Endothelial cell of umbilical vein (primary cell): ENCODE measurements around the gene KCNQ1OT1.

Experiments used
- CTCF ChIP-seq, 2 donors: IDR thresholded peaks; 1 replicate in 1 of 2; 2 replicates in 1 of 2; pipeline ENCODE4 v1.5.1; 2011; ENCODE audit warnings: low read length in 2 of 2, mild to moderate bottlenecking in 2 of 2, moderate library complexity in 2 of 2, control low read depth in 1 of 2, inconsistent platforms in 1 of 2, low read depth in 1 of 2; ENCODE audit not compliant: insufficient read depth in 1 of 2; ENCODE audit errors: extremely low read depth in 1 of 2
- EZH2 ChIP-seq: IDR thresholded peaks from 2 replicates; pipeline ENCODE4 v1.6.1; 2012; ENCODE audit warnings: borderline replicate concordance, low read depth, mild to moderate bottlenecking, moderate library complexity, low read length, inconsistent platforms; ENCODE audit not compliant: severe bottlenecking
- GATA2 ChIP-seq: IDR thresholded peaks from 2 replicates; pipeline ENCODE4 v1.7.0; 2011; ENCODE audit warnings: low read depth, mild to moderate bottlenecking, moderate library complexity, mixed read lengths, low read length; ENCODE audit not compliant: insufficient read length, insufficient read depth
- JUN ChIP-seq: IDR thresholded peaks from 2 replicates; pipeline ENCODE4 v1.6.1; 2011; ENCODE audit warnings: borderline replicate concordance, low read depth; ENCODE audit not compliant: insufficient read length, insufficient read depth
- MAX ChIP-seq: IDR thresholded peaks from 2 replicates; pipeline ENCODE4 v1.6.1; 2011; ENCODE audit not compliant: insufficient read depth, insufficient read length
- MYC ChIP-seq: IDR thresholded peaks from one replicate; pipeline ENCODE4 v1.6.1; 2011; ENCODE audit warnings: mild to moderate bottlenecking, low read depth, low read length
- POLR2A ChIP-seq: IDR thresholded peaks from 2 replicates; pipeline ENCODE4 v1.6.1; 2012; ENCODE audit warnings: low read depth, mild to moderate bottlenecking, control low read depth, low read length
- POLR2AphosphoS5 ChIP-seq: IDR thresholded peaks from 2 replicates; pipeline ENCODE4 v1.6.1; 2012; ENCODE audit warnings: low read depth, mild to moderate bottlenecking, control low read depth, low read length, moderate library complexity; ENCODE audit not compliant: insufficient read depth

- no peak for TF ChIP-seq POLR2A
- TF ChIP-seq CTCF (IDR thresholded peaks at IDR 0.05; ENCODE audit: extremely low read depth in 1 of 2, insufficient read depth in 1 of 2, low read depth in 1 of 2, low read length in 2 of 2), result no peak
- no peak for TF ChIP-seq POLR2AphosphoS5
- no peak for TF ChIP-seq EZH2
- no peak for TF ChIP-seq MAX
- no peak for TF ChIP-seq MYC
- no peak for TF ChIP-seq GATA2
- TF ChIP-seq JUN, result no peak
Measured at GRCh38 chr11:2582351-2582945, 117.3 kb downstream of the KCNQ1OT1 start.
